IMR-90 (cell line): ENCODE measurements around the gene KIRREL1. TPM values are rescaled to one million over a fixed set of nuclear protein-coding genes. Genes with fewer than 3 reads are reported as not detected.

Source experiments
- BHLHE40 ChIP-seq: fragments of 150-350 bp; IDR thresholded peaks from 2 replicates; pipeline ENCODE4 v1.6.1; 2016; ENCODE audit warnings: mild to moderate bottlenecking, low read depth, low read length
- CEBPB ChIP-seq: IDR thresholded peaks from 2 replicates; pipeline ENCODE4 v1.6.1; 2012; ENCODE audit warnings: low read depth, low read length, improper control_type of control experiment
- NFE2L2 ChIP-seq: fragments of 150-350 bp; IDR thresholded peaks from 2 replicates; pipeline ENCODE4 v1.6.1; 2016; ENCODE audit warnings: low read depth, mild to moderate bottlenecking, low read length
- RAD21 ChIP-seq: IDR thresholded peaks from 2 replicates; pipeline ENCODE4 v1.6.1; 2012; ENCODE audit warnings: low read length, improper control_type of control experiment
- RFX5 ChIP-seq: IDR thresholded peaks from 2 replicates; pipeline ENCODE4 v1.8.0; 2012; ENCODE audit warnings: low read depth, mild to moderate bottlenecking, low read length, moderate library complexity
- polyA plus RNA-seq, 3 experiments: library from polyadenylated mRNA; depleted of rRNA; stranded (reverse); fragments of >200 nt; gene quantifications; 2 replicates each; pipeline ENCODE4 v1.2.3, GENCODE V29; 2012; ENCODE audit warnings: low replicate concordance in 1 of 3
- total RNA-seq: library from RNA; depleted of rRNA; stranded (reverse); fragments of >200 nt; gene quantifications from 2 replicates; pipeline ENCODE4 v1.2.3, GENCODE V29; 2012
- TF ChIP-seq, protein P1 (sequence below): fragments of 150-350 bp; IDR thresholded peaks from 2 replicates; pipeline ENCODE4 v1.6.1; 2017; ENCODE audit warnings: mild to moderate bottlenecking, antibody characterized with exemption, low read length, low read depth

The KIRREL1 gene
- total and polyA plus RNA-seq, 2 of the 4 experiments (the other 2 are of a cell fraction) = 58.1 to 64.7 TPM

- TF ChIP-seq, protein P1, sequence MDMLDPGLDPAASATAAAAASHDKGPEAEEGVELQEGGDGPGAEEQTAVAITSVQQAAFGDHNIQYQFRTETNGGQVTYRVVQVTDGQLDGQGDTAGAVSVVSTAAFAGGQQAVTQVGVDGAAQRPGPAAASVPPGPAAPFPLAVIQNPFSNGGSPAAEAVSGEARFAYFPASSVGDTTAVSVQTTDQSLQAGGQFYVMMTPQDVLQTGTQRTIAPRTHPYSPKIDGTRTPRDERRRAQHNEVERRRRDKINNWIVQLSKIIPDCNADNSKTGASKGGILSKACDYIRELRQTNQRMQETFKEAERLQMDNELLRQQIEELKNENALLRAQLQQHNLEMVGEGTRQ = no peak
- TF ChIP-seq CEBPB (no peak), RAD21 (no peak), BHLHE40 (no peak), NFE2L2 (no peak), RFX5 (no peak)
These were observed 26.9 kb downstream of the KIRREL1 start (continued) for GRCh38 chr1:158020259-158020885.
